Caco-2 (cell line): Measurements from ENCODE around the gene ALB. TPM values are rescaled to one million over a fixed set of nuclear protein-coding genes. Genes with fewer than 3 reads are reported as not detected.

ENCODE experiments used
- BruUV-seq: library from RNA; stranded (reverse); fragments of 400-500 nt; replicated peaks from 2 replicates; lab custom pipeline; 2021; lab: Mats Ljungman, UMichigan
- CTCF ChIA-PET: fragments of 300-600 bp; sonication (Branson Sonifier 250); formaldehyde crosslinking; loops from one replicate; lab custom pipeline; 2022; ENCODE audit warnings: antibody characterized with exemption; lab: Charles Lee
- POLR2A ChIA-PET: fragments of 300-600 bp; sonication (Branson Sonifier 250); formaldehyde crosslinking; loops from one replicate; lab custom pipeline; 2022; ENCODE audit warnings: antibody characterized with exemption; lab: Charles Lee
- DNase-seq, 2 experiments: peaks; one replicate each; pipeline versions ENCODE4 v3.0.0 to v3.0.0-alpha.2; 2020 to 2022
- H3K27me3 ChIP-seq: replicated peaks from 2 replicates; pipeline ENCODE4 v1.6.0; 2011; ENCODE audit warnings: low read length; ENCODE audit not compliant: control insufficient read depth, insufficient read depth
- H3K36me3 ChIP-seq: 2 replicates; pipeline ENCODE4 v1.5.1; 2011; ENCODE audit warnings: low read length; ENCODE audit not compliant: control insufficient read depth, insufficient read depth
- H3K4me1 ChIP-seq: fragments of 250-450 bp; sonication (Bioruptor Pico); 2 replicates; pipeline ENCODE4 v1.5.1; 2020; ENCODE audit warnings: mild to moderate bottlenecking
- H3K4me3 ChIP-seq: 2 replicates; pipeline ENCODE4 v1.5.1; 2011; ENCODE audit warnings: low read depth, mild to moderate bottlenecking, control low read depth, low read length
- H3K9me3 ChIP-seq: fragments of 250-450 bp; sonication (Bioruptor Pico); 2 replicates; pipeline ENCODE4 v1.5.1; 2020; ENCODE audit warnings: mild to moderate bottlenecking, moderate library complexity
- H3K27ac Mint-ChIP-seq: one replicate; pipeline ENCODE4 v1.8.0; 2022; ENCODE audit warnings: mixed read lengths; ENCODE audit not compliant: unreplicated experiment
- H3K27me3 Mint-ChIP-seq: one replicate; pipeline ENCODE4 v1.8.0; 2022; ENCODE audit warnings: mixed read lengths; ENCODE audit not compliant: insufficient read depth, unreplicated experiment
- H3K36me3 Mint-ChIP-seq: one replicate; pipeline ENCODE4 v1.8.0; 2022; ENCODE audit warnings: mild to moderate bottlenecking, mixed read lengths; ENCODE audit not compliant: insufficient read depth, unreplicated experiment
- H3K4me1 Mint-ChIP-seq: one replicate; pipeline ENCODE4 v1.8.0; 2022; ENCODE audit warnings: low read depth, mixed read lengths; ENCODE audit not compliant: unreplicated experiment
- H3K4me3 Mint-ChIP-seq: one replicate; pipeline ENCODE4 v1.8.0; 2022; ENCODE audit warnings: mild to moderate bottlenecking, moderate library complexity, mixed read lengths; ENCODE audit not compliant: unreplicated experiment
- H3K9me3 Mint-ChIP-seq: one replicate; pipeline ENCODE4 v1.8.0; 2022; ENCODE audit warnings: mixed read lengths; ENCODE audit not compliant: unreplicated experiment
- intact Hi-C: fragments of 100-400 bp; cut with micrococcal nuclease; formaldehyde crosslinking; loops from one replicate; pipeline ENCODE4 v1.10.0; 2022; ENCODE audit not compliant: unreplicated experiment
- total RNA-seq: library from RNA; stranded (reverse); gene quantifications from 2 replicates; pipeline ENCODE4 v1.2.3, GENCODE V29; 2022
- TF ChIP-seq, protein P1 (sequence below), 2 experiments: fragments of 200-600 bp in 1 of 2; IDR thresholded peaks; 1 replicate in 1 of 2; 2 replicates in 1 of 2; pipeline versions ENCODE4 v1.5.1 to v1.8.0; 2011 to 2022; ENCODE audit warnings: antibody characterized with exemption in 1 of 2, control low read depth in 1 of 2, inconsistent platforms in 1 of 2, low read depth in 1 of 2, low read length in 1 of 2, mild to moderate bottlenecking in 1 of 2, moderate library complexity in 1 of 2; ENCODE audit not compliant: insufficient read depth in 1 of 2, severe bottlenecking in 1 of 2, unreplicated experiment in 1 of 2

Gene ALB
- total RNA-seq, 1 experiment from 2014 or later = 64.9 TPM

DNA sequence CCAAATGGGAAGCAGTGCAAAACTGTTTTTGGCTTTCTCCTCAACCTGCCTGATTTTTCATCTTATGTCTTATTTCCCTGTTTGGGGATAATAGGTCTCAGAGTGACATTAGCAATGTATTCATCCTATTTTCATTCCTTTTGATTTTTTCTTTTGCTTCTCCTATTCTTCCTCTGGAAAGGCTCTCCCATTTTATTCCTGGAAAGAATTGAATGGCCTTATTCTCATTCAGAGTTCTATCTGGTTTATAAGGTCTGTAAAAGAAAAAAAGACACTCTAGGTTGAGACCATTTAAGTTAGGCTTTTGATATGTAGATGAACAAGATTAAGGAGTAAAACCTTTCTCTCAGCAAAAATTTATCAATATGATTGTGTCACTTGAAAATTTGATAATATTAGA is 27.8 kb upstream of the ALB start:
- Histone ChIP-seq H3K9me3 (no peaks in the 10 kb centered on the region), H3K4me3 (no peak overlapping the region), H3K36me3 (no peaks in the 10 kb centered on the region), H3K27me3 (no peaks in the 10 kb centered on the region), H3K4me1 (no peaks in the 10 kb centered on the region)
- no peak for DNase-seq
- intact Hi-C loops = no loop called here
- no peak overlapping the region for H3K4me3 Mint-ChIP-seq
- H3K4me1 Mint-ChIP-seq = no peaks in the 10 kb centered on the region
- no peak overlapping the region for H3K27ac Mint-ChIP-seq
- no TSS peak for BruUV-seq
- ChIA-PET CTCF (no interaction called here), POLR2A (no interaction called here)
- no peaks in the 10 kb centered on the region for H3K27me3 Mint-ChIP-seq
- TF ChIP-seq, protein P1, sequence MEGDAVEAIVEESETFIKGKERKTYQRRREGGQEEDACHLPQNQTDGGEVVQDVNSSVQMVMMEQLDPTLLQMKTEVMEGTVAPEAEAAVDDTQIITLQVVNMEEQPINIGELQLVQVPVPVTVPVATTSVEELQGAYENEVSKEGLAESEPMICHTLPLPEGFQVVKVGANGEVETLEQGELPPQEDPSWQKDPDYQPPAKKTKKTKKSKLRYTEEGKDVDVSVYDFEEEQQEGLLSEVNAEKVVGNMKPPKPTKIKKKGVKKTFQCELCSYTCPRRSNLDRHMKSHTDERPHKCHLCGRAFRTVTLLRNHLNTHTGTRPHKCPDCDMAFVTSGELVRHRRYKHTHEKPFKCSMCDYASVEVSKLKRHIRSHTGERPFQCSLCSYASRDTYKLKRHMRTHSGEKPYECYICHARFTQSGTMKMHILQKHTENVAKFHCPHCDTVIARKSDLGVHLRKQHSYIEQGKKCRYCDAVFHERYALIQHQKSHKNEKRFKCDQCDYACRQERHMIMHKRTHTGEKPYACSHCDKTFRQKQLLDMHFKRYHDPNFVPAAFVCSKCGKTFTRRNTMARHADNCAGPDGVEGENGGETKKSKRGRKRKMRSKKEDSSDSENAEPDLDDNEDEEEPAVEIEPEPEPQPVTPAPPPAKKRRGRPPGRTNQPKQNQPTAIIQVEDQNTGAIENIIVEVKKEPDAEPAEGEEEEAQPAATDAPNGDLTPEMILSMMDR (IDR thresholded peaks at IDR 0.05; ENCODE audit: insufficient read depth in 1 of 2, low read depth in 1 of 2, low read length in 1 of 2, severe bottlenecking in 1 of 2, unreplicated experiment in 1 of 2) = no peak
- H3K9me3 Mint-ChIP-seq = no peaks in the 10 kb centered on the region
- no peaks in the 10 kb centered on the region for H3K36me3 Mint-ChIP-seq

DNA sequence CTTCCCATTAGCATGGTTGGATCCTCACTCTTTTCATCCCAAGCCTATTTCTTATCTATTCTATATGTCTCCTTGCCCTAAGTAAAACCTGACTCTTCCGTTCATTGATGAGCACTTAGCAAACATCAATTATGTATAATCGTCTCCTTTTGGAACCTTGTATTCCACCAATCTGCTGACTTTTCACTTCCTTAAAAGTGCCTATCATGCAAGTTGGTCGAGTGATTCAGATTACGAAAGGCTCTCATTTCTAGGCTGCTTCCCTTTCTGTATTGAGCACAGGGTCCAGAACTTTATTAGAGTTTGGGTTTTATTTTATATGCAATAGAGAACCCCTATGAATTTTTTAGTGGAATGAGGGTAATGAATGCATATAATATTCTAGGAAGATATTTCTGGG is 27.1 kb upstream of the ALB start:
- Mint-ChIP-seq H3K27me3 (no peaks in the 10 kb centered on the region), H3K27ac (no peak overlapping the region)
- no peak for DNase-seq

DNA sequence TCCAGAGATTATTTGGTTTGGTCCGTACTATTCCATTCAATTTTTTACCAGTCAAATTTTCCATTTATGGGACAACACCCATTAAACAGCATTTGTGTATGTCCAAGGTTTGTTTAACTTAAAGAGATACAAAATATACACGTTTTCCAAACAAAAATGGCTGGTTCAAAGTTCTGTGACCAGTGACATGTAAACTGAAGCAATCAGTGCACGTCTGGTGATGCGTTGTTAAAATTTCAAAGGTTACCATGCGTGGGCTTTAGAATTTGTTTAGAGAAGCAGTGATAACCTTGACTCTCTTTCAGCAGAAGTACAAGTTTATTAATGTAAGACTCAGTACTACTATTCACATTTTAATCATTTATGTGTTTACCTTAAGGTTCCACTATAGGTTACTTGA is 25.2 kb upstream of the ALB start:
- TF ChIP-seq, protein P1 (IDR thresholded peaks at IDR 0.05; ENCODE audit: insufficient read depth in 1 of 2, low read depth in 1 of 2, low read length in 1 of 2, severe bottlenecking in 1 of 2, unreplicated experiment in 1 of 2) = no peak
- Mint-ChIP-seq H3K27ac (no peak overlapping the region), H3K4me1 (no peaks in the 10 kb centered on the region), H3K9me3 (no peaks in the 10 kb centered on the region), H3K4me3 (no peak overlapping the region), H3K27me3 (no peaks in the 10 kb centered on the region), H3K36me3 (no peaks in the 10 kb centered on the region)
- Histone ChIP-seq H3K36me3 (no peaks in the 10 kb centered on the region), H3K27me3 (no peaks in the 10 kb centered on the region), H3K4me3 (no peak overlapping the region), H3K4me1 (no peaks in the 10 kb centered on the region), H3K9me3 (no peaks in the 10 kb centered on the region)
- intact Hi-C loops = no loop called here
- ChIA-PET CTCF (no interaction called here), POLR2A (no interaction called here)
- no peak for DNase-seq
- no TSS peak for BruUV-seq

More for the DNA sequence above, 27.1 kb upstream of the ALB start:
- H3K36me3 Mint-ChIP-seq = no peaks in the 10 kb centered on the region
- TF ChIP-seq, protein P1 (IDR thresholded peaks at IDR 0.05; ENCODE audit: insufficient read depth in 1 of 2, low read depth in 1 of 2, low read length in 1 of 2, severe bottlenecking in 1 of 2, unreplicated experiment in 1 of 2) = no peak
- Histone ChIP-seq H3K27me3 (no peaks in the 10 kb centered on the region), H3K36me3 (no peaks in the 10 kb centered on the region), H3K4me1 (no peaks in the 10 kb centered on the region), H3K9me3 (no peaks in the 10 kb centered on the region), H3K4me3 (no peak overlapping the region)
- no peaks in the 10 kb centered on the region for H3K4me1 Mint-ChIP-seq
- ChIA-PET POLR2A (no interaction called here), CTCF (no interaction called here)
- BruUV-seq = no TSS peak
- intact Hi-C loops = no loop called here
- no peak overlapping the region for H3K4me3 Mint-ChIP-seq
- no peaks in the 10 kb centered on the region for H3K9me3 Mint-ChIP-seq
